ENCODE measurements around the gene THEM4. TPM values are rescaled to one million over a fixed set of nuclear protein-coding genes. Genes with fewer than 3 reads are reported as not detected.

The THEM4 gene
- total RNA-seq, 1 experiment from 2014 or later = 18.6 TPM

DNA sequence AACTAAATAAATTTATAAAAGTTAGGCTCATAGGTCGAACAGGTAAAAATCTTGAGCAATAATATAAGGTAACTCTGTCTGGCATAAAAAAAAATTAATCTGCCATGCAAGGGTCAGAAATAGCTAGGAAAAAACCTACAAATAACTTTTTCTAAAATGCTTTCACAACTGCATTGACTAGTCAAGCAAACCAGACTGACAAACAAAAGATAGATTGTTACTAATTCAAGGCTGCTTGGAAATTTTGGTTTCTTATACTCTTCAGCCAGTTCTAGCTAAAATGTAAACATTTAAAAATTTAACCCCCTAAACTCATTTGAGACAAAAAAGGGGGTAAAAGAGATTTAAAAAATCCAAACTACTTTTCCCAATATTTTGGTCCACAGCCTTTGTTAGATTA, 43.5 kb upstream of the THEM4 start:
- Mint-ChIP-seq H3K36me3 (ENCODE audit: insufficient read depth, unreplicated experiment) (no peaks in the 10 kb centered on the region), H3K27me3 (ENCODE audit: unreplicated experiment) (no peaks in the 10 kb centered on the region), H3K9me3 (ENCODE audit: low read depth, unreplicated experiment) (no peaks in the 10 kb centered on the region), H3K4me3 (ENCODE audit: low read depth, unreplicated experiment) (no peak overlapping the region), H3K27ac (ENCODE audit: unreplicated experiment) (no peak overlapping the region), H3K4me1 (ENCODE audit: low read depth, unreplicated experiment) (peaks cover 8% of the 10 kb centered on the region)
- CTCF ChIA-PET = interaction anchor here (0.7 to 0.9 kb wide), 2 partner anchors 49 to 82 kb away, joined by 3 read pairs; no protein-coding TSS in a partner anchor
- no peak for DNase-seq
- no TSS peak for BruUV-seq (replicated peaks)
- TF ChIP-seq, protein P1, sequence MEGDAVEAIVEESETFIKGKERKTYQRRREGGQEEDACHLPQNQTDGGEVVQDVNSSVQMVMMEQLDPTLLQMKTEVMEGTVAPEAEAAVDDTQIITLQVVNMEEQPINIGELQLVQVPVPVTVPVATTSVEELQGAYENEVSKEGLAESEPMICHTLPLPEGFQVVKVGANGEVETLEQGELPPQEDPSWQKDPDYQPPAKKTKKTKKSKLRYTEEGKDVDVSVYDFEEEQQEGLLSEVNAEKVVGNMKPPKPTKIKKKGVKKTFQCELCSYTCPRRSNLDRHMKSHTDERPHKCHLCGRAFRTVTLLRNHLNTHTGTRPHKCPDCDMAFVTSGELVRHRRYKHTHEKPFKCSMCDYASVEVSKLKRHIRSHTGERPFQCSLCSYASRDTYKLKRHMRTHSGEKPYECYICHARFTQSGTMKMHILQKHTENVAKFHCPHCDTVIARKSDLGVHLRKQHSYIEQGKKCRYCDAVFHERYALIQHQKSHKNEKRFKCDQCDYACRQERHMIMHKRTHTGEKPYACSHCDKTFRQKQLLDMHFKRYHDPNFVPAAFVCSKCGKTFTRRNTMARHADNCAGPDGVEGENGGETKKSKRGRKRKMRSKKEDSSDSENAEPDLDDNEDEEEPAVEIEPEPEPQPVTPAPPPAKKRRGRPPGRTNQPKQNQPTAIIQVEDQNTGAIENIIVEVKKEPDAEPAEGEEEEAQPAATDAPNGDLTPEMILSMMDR (IDR thresholded peaks at IDR 0.05; ENCODE audit: unreplicated experiment) = no peak
- intact Hi-C loops (cut with micrococcal nuclease; ENCODE audit: unreplicated experiment) = no loop called here

DNA sequence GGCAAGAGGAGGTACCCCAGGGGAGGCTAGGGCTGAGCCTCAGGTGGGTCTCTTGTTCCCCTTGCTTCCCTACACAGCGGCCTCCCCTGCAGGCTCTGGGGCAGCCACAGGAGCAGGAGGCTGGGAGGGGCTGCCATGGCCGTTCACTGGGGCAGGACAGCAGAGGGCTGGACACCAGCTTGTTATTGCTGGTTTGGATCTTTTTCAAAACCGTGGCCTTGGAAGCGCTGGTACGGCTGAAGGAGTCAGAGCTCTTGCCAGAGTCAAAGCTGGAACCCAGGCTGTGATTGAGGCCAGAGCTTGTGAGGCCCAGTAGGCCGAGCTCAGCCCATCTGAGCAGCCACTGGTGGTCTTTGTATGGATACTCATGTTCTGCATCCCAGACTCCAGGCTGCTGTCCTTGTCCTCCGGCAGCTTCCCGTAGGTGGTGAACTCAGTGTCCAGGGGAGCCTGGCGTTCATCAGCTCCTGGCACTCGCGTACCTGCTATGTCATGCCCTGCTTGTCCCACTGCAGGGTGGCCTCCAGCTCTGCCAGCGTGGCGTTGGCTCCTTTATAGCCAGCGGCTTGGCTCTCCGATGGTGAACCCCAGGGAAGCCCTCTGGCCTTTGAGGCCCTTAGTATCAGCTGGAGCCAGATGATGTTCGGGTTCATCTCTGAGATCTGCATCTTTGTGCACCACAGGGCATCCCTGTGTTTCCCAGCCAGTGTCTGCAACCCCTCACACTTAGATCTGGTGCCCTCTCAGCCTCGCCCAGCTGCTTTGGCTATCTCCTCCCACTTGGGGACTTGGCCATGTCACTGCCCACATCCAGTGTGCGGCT, 40.3 kb upstream of the THEM4 start:
- no TSS peak for BruUV-seq (replicated peaks)
- Mint-ChIP-seq H3K27me3 (ENCODE audit: unreplicated experiment) (no peaks in the 10 kb centered on the region), H3K27ac (ENCODE audit: unreplicated experiment) (no peak overlapping the region), H3K4me1 (ENCODE audit: low read depth, unreplicated experiment) (peaks cover 34% of the 10 kb centered on the region), H3K9me3 (ENCODE audit: low read depth, unreplicated experiment) (no peaks in the 10 kb centered on the region), H3K36me3 (ENCODE audit: insufficient read depth, unreplicated experiment) (peaks cover 20% of the 10 kb centered on the region), H3K4me3 (ENCODE audit: low read depth, unreplicated experiment) (no peak overlapping the region)
- CTCF ChIA-PET = interaction anchor here (0.6 to 1.6 kb wide), 2 partner anchors 20 to 741 kb away, joined by 3 read pairs; no protein-coding TSS in a partner anchor
- no peak for DNase-seq
- intact Hi-C loops (cut with micrococcal nuclease; ENCODE audit: unreplicated experiment) = no loop called here
- TF ChIP-seq, protein P1 (IDR thresholded peaks at IDR 0.05; ENCODE audit: unreplicated experiment) = no peak

DNA sequence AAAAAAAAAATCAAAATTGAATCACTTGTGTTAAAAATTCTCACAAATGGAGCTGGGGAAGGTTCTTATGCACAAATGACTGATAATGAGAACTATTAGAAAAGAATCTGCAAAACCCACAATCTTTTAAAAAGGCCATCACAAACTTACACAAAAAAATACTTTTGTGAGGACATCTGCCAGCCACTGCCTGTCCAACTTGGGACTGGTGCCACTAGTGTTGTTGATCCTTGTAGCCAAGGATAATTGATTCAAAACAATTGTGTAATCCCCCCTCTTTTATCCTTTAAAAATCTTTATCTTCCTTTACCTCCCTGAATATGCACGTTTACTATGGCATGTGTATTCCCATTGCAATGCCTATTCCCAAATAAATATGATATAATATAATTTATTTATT, 39.2 kb upstream of the THEM4 start:
- no TSS peak for BruUV-seq (replicated peaks)
- intact Hi-C loops (cut with micrococcal nuclease; ENCODE audit: unreplicated experiment) = no loop called here
- TF ChIP-seq, protein P1 (IDR thresholded peaks at IDR 0.05; ENCODE audit: unreplicated experiment) = no peak
- DNase-seq = no peak
- Mint-ChIP-seq H3K9me3 (ENCODE audit: low read depth, unreplicated experiment) (no peaks in the 10 kb centered on the region), H3K4me3 (ENCODE audit: low read depth, unreplicated experiment) (no peak overlapping the region), H3K36me3 (ENCODE audit: insufficient read depth, unreplicated experiment) (peaks cover 20% of the 10 kb centered on the region), H3K4me1 (ENCODE audit: low read depth, unreplicated experiment) (peaks cover 34% of the 10 kb centered on the region), H3K27me3 (ENCODE audit: unreplicated experiment) (no peaks in the 10 kb centered on the region), H3K27ac (ENCODE audit: unreplicated experiment) (no peak overlapping the region)
- CTCF ChIA-PET = no interaction called here

DNA sequence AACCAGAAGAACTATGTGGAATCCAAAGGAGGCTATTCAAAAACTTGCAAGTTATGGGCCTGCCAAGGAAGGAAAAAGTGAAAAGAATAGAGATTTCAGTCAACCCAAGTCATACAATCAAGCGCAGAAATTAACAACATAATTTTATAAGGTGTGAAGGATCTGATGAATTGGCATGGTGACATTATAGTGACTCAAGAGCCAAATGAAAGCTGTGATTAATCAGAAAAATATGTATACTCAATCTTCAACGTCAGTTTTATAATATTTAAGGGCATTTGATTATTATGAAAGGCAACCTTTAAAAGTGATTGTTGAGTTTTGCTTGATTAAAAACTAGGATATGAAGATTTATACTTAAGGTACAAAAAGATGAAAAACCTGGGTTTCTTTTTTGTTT, 37.8 kb upstream of the THEM4 start:
- peaks cover 20% of the 10 kb centered on the region for H3K36me3 Mint-ChIP-seq (ENCODE audit: insufficient read depth, unreplicated experiment)
- no peaks in the 10 kb centered on the region for H3K27me3 Mint-ChIP-seq (ENCODE audit: unreplicated experiment)
- intact Hi-C loops (cut with micrococcal nuclease; ENCODE audit: unreplicated experiment) = no loop called here
- H3K4me3 Mint-ChIP-seq (ENCODE audit: low read depth, unreplicated experiment) = no peak overlapping the region
- TF ChIP-seq, protein P1 (IDR thresholded peaks at IDR 0.05; ENCODE audit: unreplicated experiment) = no peak
- no peaks in the 10 kb centered on the region for H3K9me3 Mint-ChIP-seq (ENCODE audit: low read depth, unreplicated experiment)
- peaks cover 34% of the 10 kb centered on the region for H3K4me1 Mint-ChIP-seq (ENCODE audit: low read depth, unreplicated experiment)
- CTCF ChIA-PET = interaction anchor here (1.0 to 1.7 kb wide), 4 partner anchors 21 to 90 kb away, joined by 3 to 9 read pairs (median 4); partner anchors contain the start of gene S100A11
- H3K27ac Mint-ChIP-seq (ENCODE audit: unreplicated experiment) = peak overlapping the region; percentile 86
- DNase-seq = no peak
- BruUV-seq (replicated peaks) = no TSS peak
